HUES48 (cell line): ENCODE results near the gene PSMD12.
"Not testable (repeated sequence)": the region's sequence is repeated elsewhere in the genome, so short reads cannot be mapped to it uniquely, and the experiment has no call there.

ENCODE experiments used
- H3K27ac ChIP-seq: one replicate; pipeline ENCODE4 v1.7.0; 2013; ENCODE audit warnings: low read depth, low read length, inconsistent platforms
- H3K27me3 ChIP-seq: 2 replicates; pipeline ENCODE4 v1.6.1; 2013; ENCODE audit warnings: mild to moderate bottlenecking, low read length; ENCODE audit not compliant: control insufficient read depth, insufficient read depth
- H3K36me3 ChIP-seq: 2 replicates; pipeline ENCODE4 v1.6.1; 2013; ENCODE audit warnings: low read length; ENCODE audit not compliant: control insufficient read depth, insufficient read depth
- H3K4me1 ChIP-seq: 2 replicates; pipeline ENCODE4 v1.6.1; 2013; ENCODE audit warnings: mild to moderate bottlenecking, low read length; ENCODE audit not compliant: control insufficient read depth, insufficient read depth
- H3K4me3 ChIP-seq: 2 replicates; pipeline ENCODE4 v1.5.1; 2013; ENCODE audit warnings: mild to moderate bottlenecking, low read depth, low read length
- H3K9ac ChIP-seq: 2 replicates; pipeline ENCODE4 v1.6.1; 2013; ENCODE audit warnings: mild to moderate bottlenecking, low read depth, low read length, moderate library complexity
- H3K9me3 ChIP-seq: 2 replicates; pipeline ENCODE4 v1.6.1; 2013; ENCODE audit warnings: low read length; ENCODE audit not compliant: control insufficient read depth, insufficient read depth

Gene PSMD12

GRCh38 chr17:67305446-67306235 is 60.7 kb downstream of the PSMD12 start:
- H3K9ac ChIP-seq, H3K4me3 ChIP-seq, H3K4me1 ChIP-seq, H3K9me3 ChIP-seq, H3K36me3 ChIP-seq, H3K27me3 ChIP-seq, H3K27ac ChIP-seq: not testable (repeated sequence)

- Histone ChIP-seq H3K36me3 (no peaks in the 10 kb centered on the region), H3K4me1 (no peaks in the 10 kb centered on the region)
These were observed 68.9 kb downstream of the PSMD12 start for GRCh38 chr17:67297454-67297960.

GRCh38 chr17:67294451-67295199 is 71.8 kb downstream of the PSMD12 start:
- no peaks in the 10 kb centered on the region for H3K27me3 ChIP-seq
- H3K9ac ChIP-seq, result no peak overlapping the region
- H3K36me3 ChIP-seq, result no peaks in the 10 kb centered on the region
- H3K27ac ChIP-seq, result no peak overlapping the region
- H3K4me3 ChIP-seq, result no peak overlapping the region
- H3K4me1 ChIP-seq, result no peaks in the 10 kb centered on the region
- no peaks in the 10 kb centered on the region for H3K9me3 ChIP-seq

More at GRCh38 chr17:67297454-67297960, 68.9 kb downstream of the PSMD12 start:
- Histone ChIP-seq H3K27ac (no peak overlapping the region), H3K9me3 (no peaks in the 10 kb centered on the region), H3K9ac (no peak overlapping the region), H3K27me3 (no peaks in the 10 kb centered on the region), H3K4me3 (no peak overlapping the region)

GRCh38 chr17:67293251-67294203 is 72.8 kb downstream of the PSMD12 start:
- H3K4me3 ChIP-seq, result no peak overlapping the region
- no peak overlapping the region for H3K9ac ChIP-seq
- H3K27ac ChIP-seq, result no peak overlapping the region
- no peaks in the 10 kb centered on the region for H3K36me3 ChIP-seq
- H3K27me3 ChIP-seq, result no peaks in the 10 kb centered on the region
- H3K9me3 ChIP-seq, result no peaks in the 10 kb centered on the region
- H3K4me1 ChIP-seq, result no peaks in the 10 kb centered on the region; the same call in 1 of the 2 replicates

GRCh38 chr17:67290711-67291291 is 75.6 kb downstream of the PSMD12 start:
- no peaks in the 10 kb centered on the region for H3K36me3 ChIP-seq
- no peak overlapping the region for H3K9ac ChIP-seq
- no peaks in the 10 kb centered on the region for H3K9me3 ChIP-seq
- no peak overlapping the region for H3K4me3 ChIP-seq
- H3K27me3 ChIP-seq, result no peaks in the 10 kb centered on the region
- no peak overlapping the region for H3K27ac ChIP-seq
- no peaks in the 10 kb centered on the region; the same call in 1 of the 2 replicates for H3K4me1 ChIP-seq

- no peaks in the 10 kb centered on the region for H3K27me3 ChIP-seq
- no peak overlapping the region for H3K9ac ChIP-seq
- H3K27ac ChIP-seq, result no peak overlapping the region
- H3K9me3 ChIP-seq, result no peaks in the 10 kb centered on the region
- no peaks in the 10 kb centered on the region for H3K36me3 ChIP-seq
- no peak overlapping the region for H3K4me3 ChIP-seq
- H3K4me1 ChIP-seq, result no peaks in the 10 kb centered on the region; the same call in 1 of the 2 replicates
These were observed 76.1 kb downstream of the PSMD12 start for GRCh38 chr17:67290244-67290643.

GRCh38 chr17:67289181-67289876 is 77.0 kb downstream of the PSMD12 start:
- H3K4me1 ChIP-seq, result no peaks in the 10 kb centered on the region; the same call in 1 of the 2 replicates
- H3K36me3 ChIP-seq, result no peaks in the 10 kb centered on the region
- no peak overlapping the region for H3K9ac ChIP-seq
- no peak overlapping the region for H3K27ac ChIP-seq
- no peaks in the 10 kb centered on the region for H3K9me3 ChIP-seq
- no peak overlapping the region for H3K4me3 ChIP-seq
- H3K27me3 ChIP-seq, result no peaks in the 10 kb centered on the region
